Activated CD4-positive, alpha-beta T cell treated with anti-CD3 and anti-CD28 coated beads for 4 hours (primary cell): ENCODE data around the gene CHRNG.

Experiments used
- DNase-seq, 2 donors: peaks; one replicate each; pipeline ENCODE4 v3.0.0-alpha.2; 2020

CHRNG gene

DNA sequence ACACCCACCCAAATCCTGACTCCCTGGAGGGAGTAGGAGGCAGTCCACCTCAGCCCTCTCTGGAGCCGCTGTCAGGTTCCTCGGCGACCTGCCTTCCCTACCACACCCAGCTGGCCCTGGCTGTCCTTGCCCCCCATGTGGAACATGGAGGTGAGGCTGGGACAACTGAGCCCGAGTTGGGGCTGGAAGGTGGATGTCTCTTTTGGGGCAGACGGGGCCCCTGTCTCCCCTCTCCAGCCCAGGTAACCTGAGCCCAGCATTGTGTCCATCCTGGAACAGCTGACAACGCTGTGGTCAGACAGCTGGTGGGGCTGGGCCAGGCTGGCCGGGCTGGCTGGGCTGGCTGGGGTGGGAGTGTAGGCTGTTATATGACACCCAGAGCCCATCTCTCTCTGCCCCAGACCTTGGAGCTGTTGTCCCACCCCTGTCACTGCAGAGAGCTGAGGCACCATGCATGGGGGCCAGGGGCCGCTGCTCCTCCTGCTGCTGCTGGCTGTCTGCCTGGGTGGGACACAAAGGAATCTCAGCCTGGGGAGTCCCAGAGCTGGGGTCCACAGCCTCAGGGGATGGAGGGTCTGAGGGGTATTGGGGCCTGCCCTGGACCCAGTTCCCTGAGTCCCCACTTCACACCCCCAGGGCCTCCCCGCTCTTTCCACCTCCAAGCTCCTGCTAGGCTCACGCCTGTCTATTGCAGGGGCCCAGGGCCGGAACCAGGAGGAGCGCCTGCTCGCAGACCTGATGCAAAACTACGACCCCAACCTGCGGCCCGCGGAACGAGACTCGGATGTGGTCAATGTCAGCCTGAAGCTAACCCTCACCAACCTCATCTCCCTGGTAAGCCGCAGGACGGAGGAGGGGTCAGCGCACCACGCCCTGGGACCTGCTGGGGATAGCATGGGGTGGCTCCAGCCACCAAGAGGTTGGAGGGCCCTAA lies at the start of gene CHRNG:
TSS of gene CHRNG (plus strand) at position 395 of the 934 bp plus-strand sequence. CDS start at position 451, 56 bp downstream.
- DNase-seq = no peak

DNA sequence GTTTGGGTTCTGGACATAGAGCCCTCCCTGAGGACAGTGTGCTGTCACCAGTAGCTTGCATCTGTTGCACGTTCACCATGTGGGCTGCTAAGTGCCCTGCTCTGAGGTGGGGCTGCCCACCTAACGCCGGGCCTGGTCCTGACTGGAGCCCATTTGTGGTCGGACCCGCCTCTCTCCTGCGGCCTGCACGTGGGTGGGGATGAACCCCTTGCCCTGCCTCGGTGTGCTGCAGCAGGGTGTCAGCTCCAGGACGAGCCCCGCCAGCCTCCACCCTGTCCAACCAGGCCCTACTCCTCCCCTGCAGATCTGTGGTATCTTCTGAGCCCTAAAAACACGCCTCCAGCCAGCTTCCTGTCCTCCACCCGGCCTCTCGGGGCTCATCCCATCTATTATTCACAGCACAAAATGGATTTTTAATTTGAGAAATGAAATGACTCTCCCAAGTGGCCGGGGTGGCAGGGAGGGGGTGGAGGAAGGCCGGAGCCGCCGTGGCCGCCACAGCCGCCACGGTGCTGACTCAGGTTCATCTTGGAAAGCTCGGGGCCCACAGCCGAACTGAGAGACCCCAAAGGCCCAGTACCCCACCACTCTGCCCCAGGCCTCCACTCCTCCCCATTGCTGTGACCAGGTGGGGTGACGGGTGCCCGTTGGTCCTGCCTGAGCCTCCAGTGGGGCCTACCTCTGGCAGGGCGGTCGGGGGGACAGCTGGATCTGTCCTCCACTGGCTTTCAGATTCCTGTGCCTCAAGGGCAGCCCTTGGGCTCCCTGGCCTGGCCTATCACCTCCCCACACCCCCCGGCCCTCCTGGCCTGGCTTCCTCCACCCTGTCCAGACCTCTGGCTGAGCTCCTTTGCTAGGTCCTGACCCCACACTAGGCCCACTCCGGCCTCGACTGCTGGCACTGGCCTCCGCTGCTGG lies 49.0 kb upstream of the CHRNG start:
- no peak for DNase-seq

DNA sequence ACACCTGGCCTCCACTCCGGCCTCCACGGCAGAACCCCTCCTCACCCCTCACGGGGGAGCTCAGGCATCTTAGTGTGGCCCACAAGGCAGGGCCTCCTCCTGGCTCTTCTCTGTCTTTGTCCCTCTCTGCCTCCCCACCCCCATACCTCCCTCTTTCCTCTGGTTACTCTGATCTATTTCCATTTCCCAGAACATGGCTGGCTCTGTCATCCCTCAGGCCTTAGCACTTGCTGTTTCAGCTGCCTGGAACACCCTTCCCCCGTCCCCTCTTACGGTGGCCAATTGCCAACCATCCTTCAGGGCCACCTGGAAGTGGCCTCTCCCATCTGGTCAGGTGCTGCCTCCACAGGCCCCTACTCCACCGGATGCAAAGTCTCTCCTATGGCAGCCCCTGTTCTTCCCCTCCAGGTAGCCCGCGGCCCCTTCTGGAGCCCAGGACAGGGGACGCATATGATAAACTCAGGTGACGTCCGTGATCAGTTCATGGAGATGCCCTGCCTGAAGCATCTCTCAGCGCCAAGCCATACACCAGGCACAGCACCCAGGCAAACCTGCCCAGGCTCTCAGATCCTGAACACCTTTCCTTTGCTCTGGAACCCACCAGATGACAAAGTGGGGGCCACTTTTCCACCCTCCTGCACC lies 48.2 kb upstream of the CHRNG start:
- no peak for DNase-seq

- no peak for DNase-seq
These were observed 47.1 kb upstream of the CHRNG start for GRCh38 chr2:232492236-232492848.

- DNase-seq = no peak
These were observed 46.4 kb upstream of the CHRNG start for GRCh38 chr2:232492963-232493700.

- DNase-seq = no peak
These were observed 45.6 kb upstream of the CHRNG start for GRCh38 chr2:232493701-232494474.

DNA sequence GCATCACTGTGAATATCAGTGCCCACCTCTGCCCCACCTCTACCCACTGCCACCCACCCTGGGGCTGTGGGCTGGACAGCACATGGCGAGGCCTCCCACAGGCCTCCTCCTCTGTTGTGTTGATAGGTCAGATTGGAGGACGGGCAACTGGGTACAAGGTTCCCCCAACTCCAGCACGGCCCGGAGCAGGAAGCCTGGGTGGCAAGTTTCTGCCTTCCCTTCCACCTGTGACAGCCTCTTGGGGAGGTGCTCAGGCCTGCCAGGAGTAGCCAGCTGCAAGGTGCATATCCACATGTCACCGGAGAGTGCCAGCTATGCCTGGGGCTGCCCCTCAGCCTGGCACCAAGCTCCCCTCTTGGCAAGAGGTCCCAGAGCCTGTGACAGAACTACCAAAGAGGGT lies 45.0 kb upstream of the CHRNG start:
- DNase-seq = no peak

DNA sequence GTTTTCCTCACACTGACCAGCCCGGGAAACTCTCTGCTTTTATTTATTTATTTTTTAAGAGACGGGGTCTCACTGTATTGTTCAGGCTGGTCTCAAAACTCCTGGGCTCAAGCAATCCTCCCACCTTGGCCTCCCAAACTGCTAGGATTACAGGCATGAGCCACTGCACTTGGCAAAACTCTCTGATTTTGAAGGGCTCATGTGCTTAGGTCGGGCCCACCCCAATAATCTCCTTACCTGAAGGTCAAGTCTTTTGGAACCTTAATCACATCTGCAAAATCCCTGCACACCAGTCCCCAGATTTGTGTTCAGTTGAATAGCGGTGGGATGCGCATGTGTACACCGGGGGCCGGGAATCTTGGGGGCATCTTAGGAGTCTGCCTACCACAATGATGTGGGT lies 44.2 kb upstream of the CHRNG start:
- DNase-seq = no peak

DNA sequence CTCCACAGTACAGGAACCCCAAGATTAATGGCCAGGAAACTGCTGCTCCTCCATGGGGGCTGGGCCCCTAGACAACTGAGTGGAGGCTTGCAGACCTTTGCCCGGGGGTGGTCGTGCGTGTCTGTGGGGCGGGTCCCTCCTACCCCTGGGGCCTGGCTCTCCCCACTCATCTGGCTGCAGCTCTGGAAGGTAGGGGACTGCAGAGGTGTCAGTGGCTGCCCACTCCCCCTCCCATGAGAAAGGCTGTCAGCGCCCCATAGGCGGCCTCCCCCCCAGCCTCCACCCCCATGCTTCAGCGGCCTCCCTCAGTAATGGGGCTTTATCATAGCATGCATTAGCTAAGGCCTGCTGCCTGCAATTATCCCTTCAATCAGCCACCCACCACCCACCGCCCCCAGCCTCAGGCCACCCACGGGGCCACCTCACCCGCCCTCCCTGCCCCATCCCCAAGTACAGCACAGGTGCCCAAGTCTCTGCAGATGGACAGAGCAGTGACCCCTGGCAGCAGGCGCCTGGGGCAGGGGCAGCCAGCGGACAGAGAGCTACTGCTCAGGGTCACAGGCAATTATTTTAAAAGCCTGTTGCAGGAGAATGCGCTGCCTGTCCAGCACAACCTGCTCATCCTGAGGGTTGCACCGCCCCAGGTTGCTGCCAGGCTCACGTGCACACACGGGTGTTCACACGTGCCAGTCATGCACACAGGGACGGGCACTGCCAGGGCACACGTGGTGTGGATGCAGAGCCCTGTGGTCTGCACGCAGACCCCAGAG lies 42.8 kb upstream of the CHRNG start:
- no peak for DNase-seq

DNA sequence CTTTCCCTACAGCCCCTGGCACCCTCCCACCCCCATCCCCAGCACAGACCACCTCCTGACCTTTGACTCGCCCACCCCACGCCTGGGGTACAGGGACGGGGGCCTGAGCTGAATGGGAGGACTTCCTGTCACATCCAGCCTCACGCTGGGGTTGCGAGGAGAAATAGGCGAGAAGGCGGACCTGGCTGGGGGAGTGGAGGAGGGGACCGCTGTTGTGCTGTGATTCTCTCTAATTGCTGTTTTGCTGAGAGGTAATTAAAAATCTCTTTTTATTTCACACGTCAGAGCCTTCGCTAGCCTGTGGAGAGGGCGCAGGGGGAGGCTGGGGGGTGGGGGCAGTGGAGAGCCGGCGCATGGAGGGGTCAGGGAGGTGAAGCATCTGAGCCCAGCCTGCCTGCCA lies 42.1 kb upstream of the CHRNG start:
- DNase-seq = no peak

DNA sequence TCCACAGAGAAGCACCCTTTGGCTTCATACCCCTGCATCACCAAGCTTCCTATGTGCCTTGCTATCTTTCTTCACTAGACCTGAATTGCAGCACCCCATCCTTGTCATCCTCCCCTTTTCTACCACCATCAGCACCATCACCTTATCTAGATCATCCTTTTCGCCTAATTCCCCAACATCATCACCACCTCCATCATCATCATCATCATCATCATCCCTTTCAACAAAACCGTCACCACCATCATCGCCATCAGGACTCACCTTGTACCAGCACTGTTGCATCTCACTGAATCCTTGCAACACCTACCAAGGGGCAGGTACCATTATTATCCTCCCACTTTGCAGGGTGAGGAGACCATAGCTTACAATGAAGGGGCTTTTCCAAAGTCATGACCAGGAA lies 41.0 kb upstream of the CHRNG start:
- no peak for DNase-seq

GRCh38 chr2:232501331-232501771 lies 38.1 kb upstream of the CHRNG start:
- DNase-seq = no peak

DNA sequence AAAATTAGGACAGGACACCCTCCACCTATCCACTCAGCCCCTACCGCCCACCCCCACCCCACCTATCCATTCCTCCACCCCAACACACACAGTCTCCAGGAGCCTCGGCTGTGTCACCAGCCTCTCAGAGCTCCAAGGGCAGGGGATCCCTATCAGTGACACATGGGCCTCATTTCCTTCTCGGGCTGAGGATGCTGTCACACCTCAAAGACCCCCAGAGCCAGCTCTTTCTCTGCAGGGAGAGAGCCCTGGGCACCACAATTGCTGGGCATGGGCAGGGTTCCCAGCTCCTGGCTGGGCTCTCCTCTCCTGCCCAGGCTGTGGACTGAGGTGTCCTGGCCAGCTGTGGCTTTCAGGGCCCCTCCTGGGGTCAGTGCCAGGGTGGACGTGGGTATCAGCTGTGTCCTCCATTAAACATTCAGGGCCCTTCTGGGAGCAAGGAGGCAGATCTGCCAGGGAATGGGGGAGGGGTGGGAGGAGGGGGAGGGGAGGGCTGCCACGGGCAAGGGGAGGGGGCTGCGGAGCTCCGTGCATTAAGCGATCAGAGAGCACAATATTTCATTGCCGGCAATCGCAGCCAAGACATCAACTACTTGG lies 37.6 kb upstream of the CHRNG start:
- no peak for DNase-seq

DNA sequence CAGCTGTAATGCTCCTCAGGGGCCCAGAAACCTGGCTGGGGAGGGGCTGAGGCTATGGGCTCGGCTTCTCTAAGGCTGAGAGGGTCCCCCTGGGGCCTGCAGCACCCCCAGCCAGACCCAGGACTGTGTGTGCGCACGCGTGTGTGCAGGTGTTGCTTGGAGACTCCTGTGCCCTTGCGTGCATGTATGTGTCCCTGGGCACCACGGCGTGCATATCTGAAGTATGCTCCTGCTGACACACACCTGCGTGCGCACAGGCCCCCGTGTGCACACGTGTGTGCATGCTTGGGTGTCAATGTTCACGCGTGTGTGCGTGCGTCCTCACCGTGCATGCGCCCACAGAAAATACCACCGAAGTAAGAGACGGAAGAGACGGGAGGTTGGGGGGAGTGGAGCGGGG lies 37.0 kb upstream of the CHRNG start:
- DNase-seq = peak in 1 of 2 donors; percentile 13

GRCh38 chr2:232502911-232503808 lies 36.3 kb upstream of the CHRNG start:
- DNase-seq = peak; percentile 48 to 51

GRCh38 chr2:232503809-232504323 lies 35.6 kb upstream of the CHRNG start:
- no peak for DNase-seq

GRCh38 chr2:232504438-232504837 lies 35.1 kb upstream of the CHRNG start:
- no peak for DNase-seq

GRCh38 chr2:232505856-232506255 lies 33.6 kb upstream of the CHRNG start:
- no peak for DNase-seq
